OCI-LY7 (cell line): ENCODE data around the gene IFNA14. TPM values are rescaled to one million over a fixed set of nuclear protein-coding genes. Genes with fewer than 3 reads are reported as not detected.

ENCODE experiments used
- Bru-seq: library from RNA; stranded (reverse); fragments of 400-500 nt; gene quantifications from one replicate; lab custom pipeline; 2021; lab: Mats Ljungman, UMichigan
- BruChase-seq, 2 experiments: library from RNA; stranded (reverse); fragments of 400-500 nt; gene quantifications; one replicate each; lab custom pipeline; 2021; lab: Mats Ljungman, UMichigan
- BruUV-seq: library from RNA; stranded (reverse); fragments of 400-500 nt; replicated peaks from 2 replicates; lab custom pipeline; 2021; lab: Mats Ljungman, UMichigan
- CTCF ChIA-PET: fragments of 300-600 bp; sonication (Branson Sonifier 250); formaldehyde crosslinking; loops from one replicate; lab custom pipeline; 2022; ENCODE audit warnings: antibody characterized with exemption; ENCODE audit not compliant: unreplicated experiment; lab: Charles Lee
- POLR2A ChIA-PET: fragments of 300-600 bp; sonication (Branson Sonifier 250); formaldehyde crosslinking; loops from one replicate; lab custom pipeline; 2022; ENCODE audit warnings: antibody characterized with exemption; lab: Charles Lee
- DNase-seq: peaks from one replicate; pipeline ENCODE4 v3.0.0-alpha.2; 2015; ENCODE audit warnings: low spot score
- H2AFZ ChIP-seq: fragments of 200-600 bp; sonication (generic), shearing (Covaris generic); 2 replicates; pipeline ENCODE4 v1.6.1; 2014; ENCODE audit warnings: mild to moderate bottlenecking, antibody characterized with exemption, low read length, moderate library complexity
- H3K27ac ChIP-seq: fragments of 200-600 bp; sonication (generic); 2 replicates; pipeline ENCODE4 v1.5.1; 2014; ENCODE audit warnings: mixed run types, low read depth, mild to moderate bottlenecking, moderate library complexity, low read length, inconsistent platforms; ENCODE audit not compliant: poor library complexity, severe bottlenecking
- H3K36me3 ChIP-seq: fragments of 200-600 bp; sonication (generic); 2 replicates; pipeline ENCODE4 v1.6.1; 2014; ENCODE audit warnings: mild to moderate bottlenecking, antibody characterized with exemption, low read length, moderate library complexity, mixed read lengths; ENCODE audit not compliant: insufficient read depth
- H3K4me1 ChIP-seq: fragments of 200-600 bp; sonication (generic); 2 replicates; pipeline ENCODE4 v1.5.1; 2014; ENCODE audit warnings: mild to moderate bottlenecking, low read length; ENCODE audit not compliant: insufficient read depth, poor library complexity, severe bottlenecking
- H3K4me2 ChIP-seq: fragments of 200-600 bp; sonication (generic); 2 replicates; pipeline ENCODE4 v1.6.1; 2014; ENCODE audit warnings: mild to moderate bottlenecking, low read length
- H3K4me3 ChIP-seq: fragments of 200-600 bp; sonication (generic); 2 replicates; pipeline ENCODE4 v1.5.1; 2014; ENCODE audit warnings: mild to moderate bottlenecking, low read depth, low read length; ENCODE audit not compliant: poor library complexity, severe bottlenecking
- H3K79me2 ChIP-seq: fragments of 200-600 bp; sonication (generic); 2 replicates; pipeline ENCODE4 v1.6.1; 2016; ENCODE audit warnings: low read depth, mild to moderate bottlenecking, low read length, moderate library complexity, mixed read lengths; ENCODE audit not compliant: insufficient read depth
- H3K9me2 ChIP-seq: fragments of 200-600 bp; sonication (generic); 2 replicates; pipeline ENCODE4 v1.6.1; 2016; ENCODE audit warnings: mild to moderate bottlenecking, low read length, mixed read lengths; ENCODE audit not compliant: insufficient read depth
- H3K9me3 ChIP-seq: fragments of 200-600 bp; sonication (generic); 2 replicates; pipeline ENCODE4 v1.6.1; 2014; ENCODE audit warnings: mild to moderate bottlenecking, mixed run types, low read length, mixed read lengths
- H4K20me1 ChIP-seq: fragments of 200-600 bp; sonication (generic); 2 replicates; pipeline ENCODE4 v1.6.1; 2014; ENCODE audit warnings: mild to moderate bottlenecking, antibody characterized with exemption, low read length, moderate library complexity, mixed read lengths; ENCODE audit not compliant: insufficient read depth
- CTCF ChIP-seq: fragments of 200-600 bp; sonication (generic); conservative IDR thresholded peaks from 2 replicates; pipeline ENCODE4 v1.5.1; 2014; ENCODE audit warnings: mild to moderate bottlenecking, antibody characterized with exemption, low read length, moderate library complexity, mixed read lengths
- EZH2phosphoT487 ChIP-seq: fragments of 200-600 bp; sonication (generic); IDR thresholded peaks from 2 replicates; pipeline ENCODE4 v1.6.1; 2018; ENCODE audit warnings: low read depth, borderline replicate concordance, mild to moderate bottlenecking, mixed run types, antibody characterized with exemption, low read length, moderate library complexity, mixed read lengths
- intact Hi-C: fragments of 100-400 bp; cut with micrococcal nuclease; formaldehyde crosslinking; loops from one replicate; pipeline ENCODE4 v1.10.0; 2022; ENCODE audit not compliant: unreplicated experiment
- long read RNA-seq: library from polyadenylated mRNA; stranded (forward); transcript quantifications from one replicate; pipeline ENCODE4 v2.0.0, GENCODE V29; 2022
- total RNA-seq, 2 experiments: library from RNA; depleted of rRNA in 1 of 2; stranded (reverse); fragments of >200 nt in 1 of 2; shearing (Covaris generic) in 1 of 2; gene quantifications; 2 replicates each; pipeline ENCODE4 v1.2.3, GENCODE V29; 2014 to 2022

Gene IFNA14
- total RNA-seq (2014; rRNA removed; shearing (Covaris generic)): not detected in 2 replicates
- not detected in 2 replicates for total RNA-seq (2022)
- not detected for Bru-seq, nascent RNA
- not detected for BruChase-seq, experiment 1, labeled RNA remaining after a 6-hour chase
- not detected for BruChase-seq, experiment 2, labeled RNA remaining after a 2-hour chase
- long read RNA-seq: 0 reads

- Histone ChIP-seq H4K20me1 (no peaks in the 10 kb centered on the region), H3K9me2 (no peaks in the 10 kb centered on the region), H2AFZ (no peak within 1 kb of the TSS), H3K79me2 (no peaks in the 10 kb centered on the region), H3K4me3 (no peak within 1 kb of the TSS), H3K36me3 (no peaks in the 10 kb centered on the region), H3K4me2 (no peak within 1 kb of the TSS), H3K27ac (no peak within 1 kb of the TSS), H3K4me1 (no peaks in the 10 kb centered on the region), H3K9me3 (no peaks in the 10 kb centered on the region)
- ChIA-PET CTCF (no interaction called here), POLR2A (interaction anchor here (0.6 kb wide), 1 partner anchor 265 kb away, joined by 7 read pairs; no protein-coding TSS in a partner anchor)
- DNase-seq: no peak
- no TSS peak for BruUV-seq
- intact Hi-C loops: no loop called here
- TF ChIP-seq EZH2phosphoT487 (no peak), CTCF (no peak)
Measured at GRCh38 chr9:21239911-21240310, at the start of gene IFNA14. Gene IFNA14, minus strand, starts transcription at chr9:21240005. Its CDS starts 70 bp downstream, at chr9:21239935.

GRCh38 chr9:21287280-21287679 is 47.5 kb upstream of the IFNA14 start:
- Histone ChIP-seq H3K79me2 (no peaks in the 10 kb centered on the region), H2AFZ (no peak overlapping the region), H3K4me2 (no peak overlapping the region), H4K20me1 (no peaks in the 10 kb centered on the region), H3K9me3 (no peaks in the 10 kb centered on the region), H3K36me3 (no peaks in the 10 kb centered on the region), H3K9me2 (no peaks in the 10 kb centered on the region), H3K4me1 (no peaks in the 10 kb centered on the region), H3K27ac (no peak overlapping the region), H3K4me3 (no peak overlapping the region)
- TF ChIP-seq EZH2phosphoT487: no peak
- no peak for TF ChIP-seq CTCF
- DNase-seq: no peak
- BruUV-seq: no TSS peak
- CTCF ChIA-PET: no interaction called here
- POLR2A ChIA-PET: no interaction called here
- intact Hi-C loops: no loop called here

GRCh38 chr9:21286659-21287058 is 46.9 kb upstream of the IFNA14 start:
- Histone ChIP-seq H3K4me3 (no peak overlapping the region), H3K4me2 (no peak overlapping the region), H3K27ac (no peak overlapping the region), H3K9me3 (no peaks in the 10 kb centered on the region), H3K4me1 (no peaks in the 10 kb centered on the region), H3K79me2 (no peaks in the 10 kb centered on the region), H3K36me3 (no peaks in the 10 kb centered on the region), H2AFZ (no peak overlapping the region), H3K9me2 (no peaks in the 10 kb centered on the region), H4K20me1 (no peaks in the 10 kb centered on the region)
- DNase-seq: no peak
- POLR2A ChIA-PET: interaction anchor here (0.6 kb wide), 1 partner anchor 1144 kb away, joined by 3 read pairs; no protein-coding TSS in a partner anchor
- CTCF ChIA-PET: no interaction called here
- intact Hi-C loops: no loop called here
- no TSS peak for BruUV-seq
- TF ChIP-seq EZH2phosphoT487 (no peak), CTCF (no peak)
